Testis (tissue), 3 donors: ENCODE measurements around the gene ADAT3. TPM values are rescaled to one million over a fixed set of nuclear protein-coding genes. Genes with fewer than 3 reads are reported as not detected.
"Not testable (repeated sequence)": the region's sequence is repeated elsewhere in the genome, so short reads cannot be mapped to it uniquely, and the experiment has no call there.

Experiments
- DNase-seq: peaks from one replicate; pipeline ENCODE4 v3.0.0-alpha.2; 2019
- H3K27ac ChIP-seq, 2 donors: fragments of 200-600 bp; sonication (generic); one replicate each; pipeline ENCODE4 v1.5.1; 2019
- H3K27me3 ChIP-seq: fragments of 200-600 bp; sonication (generic); one replicate; pipeline ENCODE4 v1.5.1; 2019
- H3K36me3 ChIP-seq: fragments of 200-600 bp; sonication (generic); one replicate; pipeline ENCODE4 v1.5.1; 2017; ENCODE audit warnings: low read depth; ENCODE audit errors: missing control alignments
- H3K4me1 ChIP-seq: fragments of 200-600 bp; sonication (generic); one replicate; pipeline ENCODE4 v1.5.1; 2019
- H3K4me3 ChIP-seq, 2 donors: fragments of 200-600 bp; sonication (generic); one replicate each; pipeline ENCODE4 v1.5.1; 2017 to 2019
- H3K9me3 ChIP-seq: fragments of 200-600 bp; sonication (generic); one replicate; pipeline ENCODE4 v1.5.1; 2017
- CTCF ChIP-seq, 3 experiments: fragments of 450-650 bp in 2 of 3; fragments of 200-600 bp in 1 of 3; sonication (generic) in 1 of 3; IDR thresholded peaks; one replicate each; pipeline ENCODE4 v1.5.1; 2016 to 2019; ENCODE audit warnings: antibody characterized with exemption in 3 of 3, mild to moderate bottlenecking in 2 of 3, moderate library complexity in 1 of 3
- POLR2A ChIP-seq: fragments of 450-650 bp; IDR thresholded peaks from one replicate; pipeline ENCODE4 v1.6.1; 2017; ENCODE audit warnings: antibody characterized with exemption, mild to moderate bottlenecking, moderate library complexity
- WGBS, 2 donors: methylation state at CpG; one replicate each; pipeline ENCODE4 v1.1.5; 2018; 5-methylcytosine and 5-hydroxymethylcytosine counted together
- intact Hi-C: fragments of 100-400 bp; cut with DNase I; formaldehyde crosslinking; loops from one replicate; pipeline ENCODE4 v1.15.1; 2023; ENCODE audit warnings: low total_unique reads
- polyA plus RNA-seq: library from polyadenylated mRNA; stranded (reverse); fragments of 350-450 nt; fragmentation: Illumina TruSeq; extraction: RNeasy Lipid Tissue Mini Kit (QIAGEN cat#74804); gene quantifications from one replicate; pipeline ENCODE4 v1.2.3, GENCODE V29; 2014; ENCODE audit warnings: low read depth, low replicate concordance; ENCODE audit not compliant: insufficient read depth
- total RNA-seq, 2 donors: library from RNA; depleted of rRNA; stranded (reverse); fragments of >200 nt; gene quantifications; one replicate each; pipeline ENCODE4 v1.2.3, GENCODE V29; 2016

The ADAT3 gene
- total and polyA plus RNA-seq, 3 donors from 2014 or later, result 1.1 to 16.7 (median 10.6) TPM

GRCh38 chr19:1875646-1876495 is 29.3 kb upstream of the ADAT3 start:
- Histone ChIP-seq H3K27ac (peak overlapping the region; percentile 81 to 88), H3K9me3 (no peaks in the 10 kb centered on the region), H3K4me1 (peaks cover 31% of the 10 kb centered on the region), H3K27me3 (no peaks in the 10 kb centered on the region), H3K36me3 (no peaks in the 10 kb centered on the region), H3K4me3 (peak overlapping the region; percentile 85 to 93)
- 0 to 1% methylated on average over 11 to 87 of the region's 87 CpGs for WGBS, 2 donors
- intact Hi-C loops, result no loop called here
- TF ChIP-seq POLR2A, result peak; percentile 60
- TF ChIP-seq CTCF (IDR thresholded peaks at IDR 0.05), result no peak
- peak; percentile 98 for DNase-seq

DNA sequence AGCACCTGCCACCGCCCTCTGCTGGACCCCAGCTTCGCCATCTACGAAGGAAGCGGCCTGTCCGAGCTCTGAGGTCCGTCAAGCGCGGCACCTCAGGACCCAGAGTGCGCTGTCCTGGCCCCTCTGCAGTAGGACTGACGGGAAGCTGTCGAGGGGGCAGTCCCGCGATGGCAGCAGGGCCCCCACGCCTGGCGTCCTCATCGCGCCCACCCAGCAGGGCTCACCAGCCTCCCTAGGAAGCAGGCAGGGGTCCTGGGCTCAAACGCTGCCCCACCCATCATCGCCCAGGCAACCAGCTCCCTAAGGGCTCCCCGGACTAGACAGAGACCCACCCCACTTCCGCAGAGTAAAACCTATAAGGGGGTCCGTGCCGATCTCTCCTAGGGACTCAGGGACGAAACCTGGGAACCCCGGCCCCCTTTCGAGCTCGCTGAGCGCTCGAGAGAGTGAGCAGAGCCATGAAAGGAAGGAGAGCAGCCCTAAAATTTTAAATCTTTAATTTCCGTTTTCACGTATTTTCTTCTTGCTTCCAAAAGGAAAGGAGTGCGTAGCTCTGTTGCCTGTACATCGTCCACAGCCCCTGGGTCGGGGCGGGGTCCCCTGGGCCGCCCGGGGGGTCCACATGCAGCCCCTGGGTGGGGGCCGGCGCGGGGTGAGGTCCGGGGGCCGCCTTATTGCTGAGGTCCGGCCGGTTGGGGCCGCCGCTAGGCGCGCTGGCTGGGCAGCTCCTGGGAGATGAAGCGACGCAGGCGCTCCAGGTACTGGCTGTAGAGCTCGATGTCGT is 28.5 kb upstream of the ADAT3 start:
- DNase-seq, H3K27me3 ChIP-seq, intact Hi-C loops, H3K9me3 ChIP-seq, H3K36me3 ChIP-seq: not testable (repeated sequence)
- peak overlapping the region; percentile 85 to 93 for H3K4me3 ChIP-seq
- 31 to 47% methylated on average over 25 to 40 of the region's 53 CpGs for WGBS, 2 donors
- H3K4me1 ChIP-seq, result peaks cover 31% of the 10 kb centered on the region
- peak overlapping the region; percentile 81 to 88 for H3K27ac ChIP-seq

DNA sequence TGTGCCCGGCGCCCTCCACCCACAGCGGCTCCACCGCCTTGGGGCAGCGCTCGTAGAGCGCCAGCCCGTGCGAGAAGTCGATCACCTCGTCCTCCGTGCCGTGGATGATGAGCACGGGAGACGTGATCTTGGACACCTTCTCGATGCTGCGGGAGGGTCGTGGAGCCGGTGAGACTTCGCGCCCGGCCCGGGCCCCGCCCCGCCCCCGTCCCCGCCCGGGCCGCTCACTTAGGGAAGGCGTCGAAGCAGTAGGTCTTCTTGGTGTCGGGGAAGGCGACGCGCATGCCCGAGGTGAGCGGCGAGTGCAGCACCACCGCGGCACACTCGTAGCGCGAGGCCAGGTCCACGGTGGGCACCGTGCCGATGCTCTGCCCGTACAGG is 27.9 kb upstream of the ADAT3 start:
- H3K4me3 ChIP-seq, H3K9me3 ChIP-seq, intact Hi-C loops, H3K27me3 ChIP-seq, DNase-seq, H3K27ac ChIP-seq, H3K36me3 ChIP-seq: not testable (repeated sequence)
- peaks cover 34% of the 10 kb centered on the region for H3K4me1 ChIP-seq
- 56 to 72% methylated on average over 9 to 29 of the region's 47 CpGs for WGBS, 2 donors

GRCh38 chr19:1878583-1878982 is 26.6 kb upstream of the ADAT3 start:
- WGBS, 2 donors, result 79 to 95% methylated on average over 4 to 8 of the region's 8 CpGs
- H3K27ac ChIP-seq, DNase-seq, H3K36me3 ChIP-seq, intact Hi-C loops, H3K4me3 ChIP-seq, H3K9me3 ChIP-seq, H3K27me3 ChIP-seq: not testable (repeated sequence)
- H3K4me1 ChIP-seq, result peaks cover 30% of the 10 kb centered on the region

GRCh38 chr19:1879982-1880381 is 25.2 kb upstream of the ADAT3 start:
- H3K9me3 ChIP-seq, H3K27me3 ChIP-seq, H3K36me3 ChIP-seq, DNase-seq, intact Hi-C loops, H3K4me3 ChIP-seq, H3K27ac ChIP-seq: not testable (repeated sequence)
- H3K4me1 ChIP-seq, result peaks cover 30% of the 10 kb centered on the region
- 60 to 88% methylated on average over 9 to 12 of the region's 17 CpGs for WGBS, 2 donors

- Histone ChIP-seq H3K4me1 (peaks cover 30% of the 10 kb centered on the region), H3K36me3 (no peaks in the 10 kb centered on the region), H3K4me3 (no peak overlapping the region), H3K27me3 (no peaks in the 10 kb centered on the region), H3K9me3 (no peaks in the 10 kb centered on the region), H3K27ac (no peak overlapping the region)
- TF ChIP-seq CTCF (IDR thresholded peaks at IDR 0.05) (no peak), POLR2A (no peak)
- intact Hi-C loops, result no loop called here
- DNase-seq, result no peak
- WGBS, 2 donors, result 85% methylated on average over 12 of the region's 35 CpGs; no CpG with 5 or more reads in 1 of the 2 donors
These were observed 24.4 kb upstream of the ADAT3 start for GRCh38 chr19:1880611-1881392.

DNA sequence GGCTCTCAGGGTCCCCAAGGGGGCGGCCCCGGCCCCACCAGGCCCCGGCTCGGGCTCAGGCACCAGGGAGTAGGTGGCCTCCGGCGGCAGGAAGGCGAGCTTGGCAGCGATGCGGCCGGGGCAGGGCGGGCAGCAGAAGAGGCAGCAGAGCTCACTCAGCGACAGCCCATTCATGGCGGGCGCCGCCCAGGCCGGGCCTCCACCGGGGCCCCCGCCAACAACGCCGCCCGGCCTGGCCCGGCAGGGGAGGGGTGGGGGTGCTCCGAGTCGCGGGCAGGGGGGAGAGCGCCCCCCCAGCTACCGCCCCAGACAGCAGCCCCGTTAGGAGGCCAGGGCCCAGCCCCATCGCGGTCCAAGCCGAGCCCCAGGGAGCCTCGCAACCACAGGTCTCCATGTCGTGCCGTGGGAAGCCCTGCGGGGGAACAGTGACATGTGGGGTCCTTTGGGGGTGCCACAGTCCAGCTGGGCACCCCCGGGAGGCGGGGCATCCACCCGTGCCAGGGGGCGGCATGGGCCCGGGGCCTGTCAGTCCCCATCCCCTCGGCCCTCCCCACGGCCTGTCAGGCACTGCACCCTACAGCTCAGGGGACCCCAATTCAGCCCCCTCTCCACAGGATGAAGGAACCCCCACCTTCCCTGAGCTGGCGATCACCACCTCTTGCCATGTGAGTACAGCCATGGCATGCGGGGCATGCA is 23.7 kb upstream of the ADAT3 start:
- peaks cover 25% of the 10 kb centered on the region for H3K4me1 ChIP-seq
- H3K27ac ChIP-seq, intact Hi-C loops, H3K4me3 ChIP-seq, H3K27me3 ChIP-seq, DNase-seq, H3K9me3 ChIP-seq, H3K36me3 ChIP-seq: not testable (repeated sequence)
- 68 to 89% methylated on average over 2 to 21 of the region's 44 CpGs for WGBS, 2 donors
